Measurements from ENCODE around the gene FIGNL2.

The FIGNL2 gene

DNA sequence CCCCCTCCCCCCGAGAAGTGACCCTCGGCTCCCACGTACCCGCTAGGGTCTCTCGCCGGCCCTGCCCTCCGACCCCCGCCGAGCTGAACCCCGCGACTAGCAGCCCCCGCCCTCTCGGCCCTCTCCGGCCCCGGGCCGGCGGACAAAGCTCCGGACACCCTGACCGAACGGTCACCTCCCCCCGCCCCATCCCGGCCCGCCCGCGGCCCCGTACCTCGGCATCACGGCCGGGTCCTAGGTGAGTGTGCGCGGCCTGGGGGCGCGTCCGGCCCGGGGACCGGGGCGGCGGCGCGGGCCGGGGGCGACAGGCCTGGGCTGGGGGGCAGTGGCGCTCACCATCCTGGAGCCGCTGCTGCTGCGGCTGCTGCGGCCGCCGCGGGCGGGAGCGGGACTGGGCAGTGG is at the start of gene FIGNL2:
Gene FIGNL2, minus strand, starts transcription at position 393 of the 402 bp plus-strand sequence. CDS start 26,305 bp downstream, outside the sequence.
- DNase-seq: no peak
- Histone ChIP-seq H3K27ac (no peak within 1 kb of the TSS), H3K27me3 (replicated peaks) (peaks cover 55% of the 10 kb centered on the region), H3K36me3 (replicated peaks) (no peaks in the 10 kb centered on the region), H3K4me3 (ENCODE audit: low read depth, low read length) (peak within 1 kb of the TSS; percentile 12)
- TF ChIP-seq CTCF (IDR thresholded peaks at IDR 0.05; ENCODE audit: low read depth, low read length, missing control alignments): no peak
- in situ Hi-C loops (cut with HindIII; ENCODE audit: low pct_ligation_motif_present, low sequenced_read_pairs): no loop called here

- no peak overlapping the region for H3K27ac ChIP-seq
- in situ Hi-C loops (cut with HindIII; ENCODE audit: low pct_ligation_motif_present, low sequenced_read_pairs): no loop called here
These were observed 48.7 kb upstream of the FIGNL2 start for GRCh38 chr12:51897181-51897580.

DNA sequence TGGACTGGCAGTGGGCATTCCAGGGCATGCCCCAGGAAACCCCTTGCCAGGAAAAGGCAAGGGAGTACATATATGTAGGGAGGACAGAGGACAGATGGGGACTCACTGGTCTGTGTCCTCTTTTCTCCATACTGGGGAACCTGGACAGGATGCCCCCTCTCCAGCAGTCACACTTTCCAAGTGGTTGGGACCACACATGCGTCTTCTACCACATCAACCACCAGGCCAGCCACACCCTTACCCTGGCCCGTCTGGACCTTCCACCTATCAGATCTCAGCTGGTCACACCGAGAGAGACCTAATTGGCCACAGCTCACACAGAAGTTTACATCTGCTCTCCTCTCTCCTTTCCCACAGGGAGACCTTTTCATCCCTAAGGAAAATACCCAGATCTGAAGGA is 47.7 kb upstream of the FIGNL2 start:
- DNase-seq: no peak
- in situ Hi-C loops (cut with HindIII; ENCODE audit: low pct_ligation_motif_present, low sequenced_read_pairs): no loop called here
- Histone ChIP-seq H3K27ac (no peak overlapping the region), H3K36me3 (replicated peaks) (no peaks in the 10 kb centered on the region), H3K27me3 (replicated peaks) (no peaks in the 10 kb centered on the region), H3K4me3 (ENCODE audit: low read depth, low read length) (no peak overlapping the region)
- TF ChIP-seq CTCF (IDR thresholded peaks at IDR 0.05; ENCODE audit: low read depth, low read length, missing control alignments): no peak

More at GRCh38 chr12:51897181-51897580, 48.7 kb upstream of the FIGNL2 start:
- TF ChIP-seq CTCF (IDR thresholded peaks at IDR 0.05; ENCODE audit: low read depth, low read length, missing control alignments): no peak
- DNase-seq: no peak
- no peaks in the 10 kb centered on the region for H3K27me3 ChIP-seq (replicated peaks)
- H3K36me3 ChIP-seq (replicated peaks): no peaks in the 10 kb centered on the region
- no peak overlapping the region for H3K4me3 ChIP-seq (ENCODE audit: low read depth, low read length)

- H3K4me3 ChIP-seq (ENCODE audit: low read depth, low read length): no peak overlapping the region
- no peak for DNase-seq
- H3K36me3 ChIP-seq (replicated peaks): no peaks in the 10 kb centered on the region
- H3K27ac ChIP-seq: no peak overlapping the region
- H3K27me3 ChIP-seq (replicated peaks): no peaks in the 10 kb centered on the region
- TF ChIP-seq CTCF (IDR thresholded peaks at IDR 0.05; ENCODE audit: low read depth, low read length, missing control alignments): no peak
- in situ Hi-C loops (cut with HindIII; ENCODE audit: low pct_ligation_motif_present, low sequenced_read_pairs): no loop called here
These were observed 47.0 kb upstream of the FIGNL2 start for GRCh38 chr12:51895378-51896135.

- Histone ChIP-seq H3K27ac (no peak overlapping the region), H3K27me3 (replicated peaks) (no peaks in the 10 kb centered on the region), H3K36me3 (replicated peaks) (no peaks in the 10 kb centered on the region), H3K4me3 (ENCODE audit: low read depth, low read length) (no peak overlapping the region)
- no peak for DNase-seq
- in situ Hi-C loops (cut with HindIII; ENCODE audit: low pct_ligation_motif_present, low sequenced_read_pairs): no loop called here
- no peak for TF ChIP-seq CTCF (IDR thresholded peaks at IDR 0.05; ENCODE audit: low read depth, low read length, missing control alignments)
These were observed 45.3 kb upstream of the FIGNL2 start for GRCh38 chr12:51893786-51894185.

DNA sequence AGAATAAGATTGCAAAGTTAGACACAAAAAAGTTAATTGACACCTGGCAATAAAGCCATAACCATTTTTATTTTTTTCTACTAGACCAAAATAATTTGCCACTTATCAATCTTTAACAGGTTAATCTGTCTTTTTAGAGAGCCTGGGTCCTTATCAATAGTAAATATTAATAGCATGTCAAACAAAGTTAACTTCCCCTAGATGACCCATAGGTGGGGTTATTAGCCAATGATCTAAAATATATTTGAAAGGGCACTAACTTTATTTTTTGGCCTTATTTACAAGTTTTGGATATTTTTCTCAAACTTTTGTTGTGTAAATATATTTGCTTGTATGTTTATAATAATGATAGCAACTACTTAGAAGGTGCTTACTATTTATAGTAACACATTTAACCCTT is 43.3 kb upstream of the FIGNL2 start:
- in situ Hi-C loops (cut with HindIII; ENCODE audit: low pct_ligation_motif_present, low sequenced_read_pairs): no loop called here
- TF ChIP-seq CTCF (IDR thresholded peaks at IDR 0.05; ENCODE audit: low read depth, low read length, missing control alignments): peak; percentile 13

More for the DNA sequence above, 43.3 kb upstream of the FIGNL2 start:
- no peaks in the 10 kb centered on the region for H3K36me3 ChIP-seq (replicated peaks)
- H3K4me3 ChIP-seq (ENCODE audit: low read depth, low read length): no peak overlapping the region
- H3K27me3 ChIP-seq (replicated peaks): no peaks in the 10 kb centered on the region
- no peak for DNase-seq
- no peak overlapping the region for H3K27ac ChIP-seq

Data from brain microvascular endothelial cell (primary cell).